GM18508 (cell line): ENCODE data around the gene PTAFR.
"Not testable (repeated sequence)": the region's sequence is repeated elsewhere in the genome, so short reads cannot be mapped to it uniquely, and the experiment has no call there.

Experiments
- ATAC-seq: cut with Tn5 transposase; IDR thresholded peaks from one replicate; pipeline ENCODE4 v1.9.1; 2021; ENCODE audit warnings: moderate number of reproducible peaks; ENCODE audit not compliant: insufficient read depth, unreplicated experiment

Gene PTAFR

GRCh38 chr1:28147264-28148094, 29.0 kb downstream of the PTAFR start:
- ATAC-seq: no peak

- ATAC-seq: no peak
Measured at GRCh38 chr1:28145728-28146127, 30.8 kb downstream of the PTAFR start.

- ATAC-seq: peak; percentile 50
Measured at GRCh38 chr1:28144203-28145135, 32.0 kb downstream of the PTAFR start.

- no peak for ATAC-seq
Measured at GRCh38 chr1:28143496-28144202, 32.8 kb downstream of the PTAFR start.

GRCh38 chr1:28141685-28142084, 34.8 kb downstream of the PTAFR start:
- ATAC-seq: no peak

- not testable (repeated sequence) for ATAC-seq
Measured at GRCh38 chr1:28139866-28140265, 36.6 kb downstream of the PTAFR start.

GRCh38 chr1:28139025-28139712, 37.3 kb downstream of the PTAFR start:
- no peak for ATAC-seq

- ATAC-seq: no peak
Measured at GRCh38 chr1:28136922-28137613, 39.4 kb downstream of the PTAFR start.

- ATAC-seq: no peak
Measured at GRCh38 chr1:28136169-28136921, 40.1 kb downstream of the PTAFR start.

GRCh38 chr1:28135371-28136168, 40.9 kb downstream of the PTAFR start:
- no peak for ATAC-seq

- no peak for ATAC-seq
Measured at GRCh38 chr1:28134651-28135207, 41.8 kb downstream of the PTAFR start.

- no peak for ATAC-seq
Measured at GRCh38 chr1:28132171-28133167, 44.0 kb downstream of the PTAFR start.

- ATAC-seq: no peak
Measured at GRCh38 chr1:28130901-28131300, 45.6 kb downstream of the PTAFR start.

GRCh38 chr1:28129150-28129549, 47.3 kb downstream of the PTAFR start:
- ATAC-seq: no peak

- peak; percentile 50 for ATAC-seq
Measured at GRCh38 chr1:28127617-28128257, 48.8 kb downstream of the PTAFR start.
